GM10847 (cell line): ENCODE results near the gene SLC9A2.

Experiments
- POLR2A ChIP-seq: IDR thresholded peaks from 2 replicates; pipeline ENCODE4 v1.6.1; 2011; ENCODE audit not compliant: insufficient read length; ENCODE audit errors: extremely low read depth

Gene SLC9A2

DNA sequence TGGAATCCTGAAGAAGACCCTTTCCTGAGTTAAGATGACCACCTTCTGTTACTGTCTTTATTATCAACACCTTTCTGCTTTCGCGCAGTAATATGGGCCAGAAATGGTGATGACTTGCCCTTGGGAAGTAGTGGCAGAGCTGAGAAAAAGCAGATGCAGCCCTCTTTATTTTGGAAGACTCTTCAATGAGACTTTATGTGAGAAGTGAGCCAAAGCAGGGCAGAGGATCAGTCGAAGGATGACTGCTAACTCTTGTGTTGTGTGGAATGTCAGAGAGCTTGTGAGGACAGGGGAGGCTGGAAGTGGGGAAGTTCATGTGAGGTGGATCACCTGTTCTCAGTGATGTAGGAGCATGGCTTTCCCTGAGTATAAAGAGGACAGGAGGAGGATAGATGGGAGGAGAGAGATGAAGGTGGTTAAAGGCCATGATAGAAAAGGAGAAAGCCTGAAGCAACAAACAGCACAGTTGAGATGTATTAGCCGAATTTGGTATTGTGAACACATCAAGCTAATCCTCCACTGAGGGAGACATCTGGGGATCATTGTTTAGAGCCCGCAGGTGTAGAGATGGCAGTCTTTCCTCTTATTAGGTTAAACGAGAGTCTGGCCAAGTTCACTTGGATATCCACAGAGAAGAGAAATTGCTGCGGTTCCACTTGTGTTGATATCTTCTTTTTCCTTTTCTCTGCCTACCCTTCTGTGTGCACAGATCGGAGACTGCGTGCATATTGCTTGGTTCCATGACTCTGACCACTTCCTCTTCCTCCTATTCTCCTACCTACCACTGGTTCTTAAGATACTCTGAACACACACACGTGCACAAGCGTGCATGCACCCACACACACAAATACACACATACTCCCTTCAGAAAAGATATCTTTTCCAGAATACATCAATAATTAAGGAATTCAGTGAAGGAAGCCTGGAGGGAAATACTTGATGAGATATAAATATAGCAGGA, 67.4 kb downstream of the SLC9A2 start:
- no peak for TF ChIP-seq POLR2A

DNA sequence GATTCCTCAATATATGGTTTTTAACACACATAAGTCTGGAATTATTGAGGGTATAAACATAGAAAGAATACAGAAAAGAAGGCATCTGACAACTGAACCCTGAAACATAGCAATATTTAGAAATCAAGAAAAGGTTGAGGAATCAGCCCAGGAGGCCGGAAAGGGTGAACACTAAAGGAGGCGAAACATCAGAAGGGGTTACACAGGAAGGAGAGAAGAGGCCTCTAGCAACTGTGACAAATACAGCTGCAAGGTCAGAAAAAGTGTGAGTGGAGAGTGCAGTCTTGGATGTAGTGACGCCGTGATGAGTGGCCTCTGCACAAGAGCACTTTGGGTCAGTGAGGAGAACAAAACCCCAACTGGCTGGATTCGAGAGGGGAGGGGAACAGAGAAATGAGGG, 70.7 kb downstream of the SLC9A2 start:
- TF ChIP-seq POLR2A = no peak

DNA sequence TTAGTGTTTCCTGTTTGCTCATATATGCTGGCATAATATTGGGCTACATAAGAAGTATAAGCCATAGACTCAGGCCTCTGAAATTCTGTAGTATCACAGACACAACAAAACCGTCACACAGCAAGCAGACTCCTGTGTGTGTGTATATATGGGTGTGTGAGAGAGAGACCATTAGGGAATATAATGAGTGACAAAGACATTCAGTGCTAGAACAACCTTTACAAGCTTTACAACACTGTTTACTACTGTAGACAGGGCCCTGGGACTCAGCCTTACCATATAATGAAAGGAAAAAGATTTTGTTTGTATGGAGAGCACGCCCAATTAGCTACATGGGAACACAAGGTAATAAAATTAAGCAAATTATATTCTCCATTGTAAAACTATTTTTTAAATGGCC, 77.1 kb downstream of the SLC9A2 start:
- no peak for TF ChIP-seq POLR2A

- no peak for TF ChIP-seq POLR2A
Observed at GRCh38 chr2:102698369-102699111, 79.2 kb downstream of the SLC9A2 start.

DNA sequence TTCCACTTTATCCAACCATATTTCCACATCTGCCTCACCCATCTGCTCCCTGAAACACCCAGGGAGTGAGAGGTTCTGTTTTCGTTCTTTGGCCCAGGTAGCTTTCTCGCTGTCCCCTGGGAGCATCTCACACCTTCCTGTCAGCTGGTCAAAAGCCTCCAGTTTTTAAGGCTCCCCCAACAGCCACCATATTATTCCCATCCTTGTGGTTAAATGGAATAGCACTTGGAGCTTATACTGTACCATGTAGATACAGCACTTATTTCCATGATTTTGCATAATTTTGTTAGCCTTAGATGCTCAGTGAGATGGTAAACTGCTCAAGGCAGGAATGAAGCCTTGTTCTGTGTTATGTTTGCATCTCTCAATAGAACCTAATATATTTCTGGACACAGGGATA, 84.0 kb downstream of the SLC9A2 start:
- TF ChIP-seq POLR2A = no peak

GRCh38 chr2:102703748-102704147, 84.4 kb downstream of the SLC9A2 start:
- TF ChIP-seq POLR2A = no peak

DNA sequence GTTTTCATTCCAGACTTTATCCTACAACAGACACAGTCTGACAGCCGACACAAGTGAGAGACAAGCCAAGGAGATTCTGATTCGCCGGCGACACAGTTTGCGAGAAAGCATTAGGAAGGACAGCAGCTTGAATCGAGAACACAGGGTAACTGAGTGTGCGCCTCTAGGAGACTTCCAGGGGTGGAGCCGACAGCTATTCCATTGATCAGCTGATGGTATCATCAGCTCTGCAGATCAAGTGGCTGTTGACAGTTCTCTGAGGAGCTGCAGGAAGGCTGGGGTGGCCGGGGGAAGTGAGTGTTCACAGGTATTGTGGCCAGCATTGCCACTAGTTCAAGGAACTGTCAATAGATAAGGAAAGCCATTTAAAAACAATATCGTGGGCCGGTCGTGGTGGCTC, 85.2 kb downstream of the SLC9A2 start:
- no peak for TF ChIP-seq POLR2A

- no peak for TF ChIP-seq POLR2A
Observed at GRCh38 chr2:102707796-102708695, 88.7 kb downstream of the SLC9A2 start.

GRCh38 chr2:102708847-102709559, 89.7 kb downstream of the SLC9A2 start:
- no peak for TF ChIP-seq POLR2A

- no peak for TF ChIP-seq POLR2A
Observed at GRCh38 chr2:102717308-102718018, 98.1 kb downstream of the SLC9A2 start.

GRCh38 chr2:102718387-102719316, 99.3 kb downstream of the SLC9A2 start:
- no peak for TF ChIP-seq POLR2A

DNA sequence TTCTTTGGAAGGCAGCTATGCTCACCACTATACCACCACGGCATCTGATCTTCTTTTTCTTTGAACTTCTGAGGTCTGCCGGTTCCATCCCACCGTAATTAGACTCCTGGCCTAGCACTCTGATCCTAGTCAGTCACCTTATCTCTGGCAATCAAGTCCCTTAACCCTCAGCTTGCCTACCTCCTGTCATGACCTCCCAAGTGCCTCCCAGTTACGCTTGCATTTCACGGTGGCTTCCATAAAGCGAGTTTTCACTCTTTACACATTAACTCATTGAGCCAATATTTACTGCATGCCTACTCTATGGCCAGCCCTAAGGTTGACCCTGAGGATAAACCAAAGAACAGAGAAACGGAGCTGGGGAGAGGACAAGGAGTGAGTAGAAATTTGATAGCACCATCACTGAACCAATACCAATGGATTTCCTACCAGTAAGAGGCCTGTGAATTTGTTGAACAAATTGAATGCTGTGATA, 104.7 kb downstream of the SLC9A2 start:
- no peak for TF ChIP-seq POLR2A

DNA sequence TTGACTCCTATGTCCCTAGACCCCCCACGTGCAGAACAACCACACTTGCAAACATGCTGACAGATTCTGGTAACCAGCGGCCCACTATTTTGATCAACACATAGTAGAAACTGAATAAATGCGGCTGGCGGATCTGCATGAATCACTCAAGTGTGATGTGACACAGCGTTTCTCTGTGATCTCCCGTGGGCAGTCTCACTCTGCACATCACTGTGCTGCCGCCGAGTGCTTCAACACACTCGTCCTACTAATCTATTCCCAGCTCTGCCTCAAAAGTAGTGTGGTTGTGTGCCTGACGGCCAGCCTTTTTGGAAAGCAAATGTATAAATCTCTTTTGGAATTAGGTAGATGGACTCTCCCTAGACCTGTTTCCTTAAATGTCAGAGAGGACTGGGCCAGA, 105.2 kb downstream of the SLC9A2 start:
- no peak for TF ChIP-seq POLR2A
